HG02763 (cell line): ENCODE results near the gene CUL3.
"Not testable (repeated sequence)": the region's sequence is repeated elsewhere in the genome, so short reads cannot be mapped to it uniquely, and the experiment has no call there.

Experiments
- ATAC-seq: cut with Tn5 transposase; IDR thresholded peaks from one replicate; pipeline ENCODE4 v1.9.1; 2021; ENCODE audit warnings: mild to moderate bottlenecking, moderate library complexity; ENCODE audit not compliant: unreplicated experiment

Gene CUL3

GRCh38 chr2:224485081-224486014 is 99.8 kb downstream of the CUL3 start:
- not testable (repeated sequence) for ATAC-seq

- no peak for ATAC-seq
Observed at GRCh38 chr2:224479826-224480225, 105.3 kb downstream of the CUL3 start.

GRCh38 chr2:224472827-224473226 is 112.3 kb downstream of the CUL3 start:
- no peak for ATAC-seq

- no peak for ATAC-seq
Observed at GRCh38 chr2:224472137-224472536, 113.0 kb downstream of the CUL3 start.

DNA sequence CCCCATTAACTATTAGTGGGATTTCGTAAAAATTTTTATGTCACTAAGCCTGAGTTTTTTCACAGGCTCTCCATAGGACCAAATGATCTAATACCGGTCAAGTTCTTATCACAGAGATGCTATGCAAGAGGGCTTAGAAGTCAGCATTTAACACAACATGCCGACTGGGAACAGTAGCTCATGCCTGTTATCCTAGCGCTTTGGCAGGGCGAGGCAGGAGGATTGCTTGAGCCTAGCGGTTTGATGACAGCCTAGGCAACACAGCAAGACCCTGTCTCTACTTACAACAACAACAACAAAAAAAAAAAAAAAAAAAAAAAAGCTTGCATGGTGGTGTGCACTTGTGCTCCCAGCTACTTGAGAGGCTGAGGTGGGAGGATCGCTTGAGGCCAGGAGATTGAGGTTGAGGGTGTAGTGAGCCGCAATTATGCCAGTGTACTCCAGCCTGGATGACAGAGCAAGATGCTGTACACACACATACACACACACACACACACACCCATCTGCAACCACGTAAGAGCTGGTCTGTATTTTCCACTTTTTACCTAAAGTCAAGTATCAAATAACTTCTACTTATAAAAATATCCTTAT is 115.7 kb downstream of the CUL3 start:
- ATAC-seq: no peak

GRCh38 chr2:224466304-224466895 is 118.8 kb downstream of the CUL3 start:
- ATAC-seq: no peak

- ATAC-seq: no peak
Observed at GRCh38 chr2:224461391-224461790, 123.8 kb downstream of the CUL3 start.

GRCh38 chr2:224457408-224458096 is 127.6 kb downstream of the CUL3 start:
- ATAC-seq: no peak

GRCh38 chr2:224453892-224454291 is 131.3 kb downstream of the CUL3 start:
- no peak for ATAC-seq

GRCh38 chr2:224449212-224450147 is 135.7 kb downstream of the CUL3 start:
- ATAC-seq: no peak

DNA sequence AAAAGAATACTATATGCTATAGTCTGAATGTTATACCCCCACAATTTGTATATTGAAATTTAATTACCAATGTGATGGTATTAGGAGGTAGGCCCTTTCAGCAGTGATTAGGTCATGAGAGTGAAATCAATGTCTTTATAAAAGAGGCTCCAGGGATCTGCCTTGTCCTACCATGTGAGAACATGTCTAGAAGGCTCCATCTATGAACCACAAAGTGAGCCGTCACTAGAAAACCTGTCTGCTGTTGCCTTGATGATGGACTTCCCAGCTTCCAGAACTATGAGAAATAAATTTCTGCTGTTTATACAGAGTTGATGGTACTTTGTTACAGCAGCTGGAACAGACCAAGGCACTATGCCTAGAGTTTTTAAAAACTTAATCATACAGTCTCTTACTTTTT is 136.9 kb downstream of the CUL3 start:
- no peak for ATAC-seq

DNA sequence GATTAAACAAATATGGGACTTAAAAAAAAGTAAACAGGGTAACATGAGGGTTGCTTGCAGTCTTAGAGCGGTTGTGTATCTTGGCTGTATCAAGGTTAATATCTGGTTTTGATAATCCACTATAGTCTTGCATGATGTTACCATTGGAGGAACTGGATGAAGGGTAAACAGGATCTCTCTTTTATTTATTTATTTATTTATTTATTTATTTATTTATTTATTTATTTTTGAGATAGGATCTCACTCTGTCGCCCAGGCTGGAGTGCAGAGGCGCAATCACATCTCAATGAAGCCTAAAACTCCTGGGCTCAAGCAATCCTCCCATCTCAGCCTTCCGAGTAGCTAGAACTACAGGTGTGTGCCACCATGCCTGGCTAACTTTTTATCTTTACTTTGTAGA is 140.4 kb downstream of the CUL3 start:
- no peak for ATAC-seq

DNA sequence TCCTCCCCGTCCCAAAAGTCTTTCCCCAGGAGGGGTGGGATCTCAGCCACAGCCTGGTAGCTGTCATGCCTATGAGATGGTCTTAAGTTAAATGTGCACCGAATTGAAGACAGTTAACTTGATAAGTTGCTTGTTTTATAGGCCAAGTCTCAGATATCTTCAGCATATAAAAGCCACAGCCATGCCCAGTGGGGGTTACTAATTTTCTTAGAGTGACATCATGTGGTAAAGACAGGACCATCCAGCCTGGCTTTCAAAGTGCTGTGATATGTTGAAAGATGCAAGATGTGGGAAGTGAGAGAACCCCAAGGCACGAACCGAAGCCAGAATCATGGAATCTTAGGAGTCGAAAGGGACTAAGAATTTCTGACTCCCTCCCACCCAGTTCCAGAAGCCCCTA is 141.1 kb downstream of the CUL3 start:
- ATAC-seq: no peak

GRCh38 chr2:224442071-224442967 is 142.8 kb downstream of the CUL3 start:
- ATAC-seq: no peak

GRCh38 chr2:224440988-224441387 is 144.2 kb downstream of the CUL3 start:
- ATAC-seq: no peak

GRCh38 chr2:224438726-224439125 is 146.4 kb downstream of the CUL3 start:
- ATAC-seq: no peak

DNA sequence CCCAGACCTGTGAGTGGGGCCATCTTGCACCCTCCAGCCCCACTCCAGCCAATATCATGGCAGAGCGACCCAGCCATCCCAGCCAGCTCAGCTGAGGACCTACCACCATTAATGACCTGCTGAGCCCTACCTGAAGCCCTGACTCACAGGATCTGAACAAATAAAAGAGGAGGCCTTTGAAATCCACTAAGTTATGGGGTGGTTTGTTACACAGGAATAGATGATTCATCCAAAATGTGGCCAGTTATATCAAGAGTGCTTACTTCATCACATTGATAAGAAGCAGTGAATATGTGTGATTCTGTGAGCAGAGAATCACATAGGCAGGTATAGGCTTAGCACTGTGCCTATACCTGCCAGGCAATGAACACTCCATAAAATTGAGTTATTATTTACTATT is 148.5 kb downstream of the CUL3 start:
- no peak for ATAC-seq

DNA sequence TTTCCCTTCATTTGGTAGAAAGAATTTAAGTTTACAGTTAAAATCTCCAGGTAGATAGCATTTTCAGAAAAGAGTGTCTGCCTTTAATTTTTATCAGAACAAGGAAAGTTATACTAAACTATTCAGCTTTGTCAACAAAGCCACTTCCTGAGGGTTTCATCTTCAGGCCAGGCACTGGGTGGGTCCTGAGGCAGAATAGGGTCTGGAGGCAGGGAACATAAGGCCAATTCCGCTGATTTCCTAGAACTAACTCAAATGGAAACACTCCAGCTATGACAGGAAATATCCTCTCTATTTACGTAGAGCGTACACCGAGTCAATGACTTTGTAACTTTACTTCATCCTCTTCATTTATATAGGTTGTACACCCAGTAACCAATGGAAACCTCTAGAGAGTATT is 150.5 kb downstream of the CUL3 start:
- no peak for ATAC-seq

GRCh38 chr2:224433442-224433841 is 151.7 kb downstream of the CUL3 start:
- no peak for ATAC-seq
